ENCODE results near the gene MGAT4B.

MGAT4B gene

GRCh38 chr5:179765400-179765799 is 41.3 kb downstream of the MGAT4B start:
- peak overlapping the region; percentile 78 for H3K27ac ChIP-seq
- no peak for TF ChIP-seq CTCF (IDR thresholded peaks at IDR 0.05; ENCODE audit: low read depth, low read length, missing control alignments)
- H3K4me3 ChIP-seq (ENCODE audit: low read depth, low read length): no peak overlapping the region
- no peaks in the 10 kb centered on the region for H3K27me3 ChIP-seq (replicated peaks)
- peak; percentile 90 for DNase-seq
- in situ Hi-C loops (cut with HindIII; ENCODE audit: low pct_ligation_motif_present, low sequenced_read_pairs): no loop called here
- peaks cover 23% of the 10 kb centered on the region for H3K36me3 ChIP-seq (replicated peaks)

GRCh38 chr5:179764056-179764455 is 42.6 kb downstream of the MGAT4B start:
- Histone ChIP-seq H3K27ac (peak overlapping the region; percentile 78), H3K36me3 (replicated peaks) (peaks cover 13% of the 10 kb centered on the region), H3K27me3 (replicated peaks) (no peaks in the 10 kb centered on the region), H3K4me3 (ENCODE audit: low read depth, low read length) (no peak overlapping the region)
- in situ Hi-C loops (cut with HindIII; ENCODE audit: low pct_ligation_motif_present, low sequenced_read_pairs): no loop called here
- no peak for TF ChIP-seq CTCF (IDR thresholded peaks at IDR 0.05; ENCODE audit: low read depth, low read length, missing control alignments)
- DNase-seq: no peak

GRCh38 chr5:179763215-179763945 is 43.3 kb downstream of the MGAT4B start:
- peak; percentile 92 for TF ChIP-seq CTCF (IDR thresholded peaks at IDR 0.05; ENCODE audit: low read depth, low read length, missing control alignments)
- Histone ChIP-seq H3K27me3 (replicated peaks) (no peaks in the 10 kb centered on the region), H3K36me3 (replicated peaks) (peaks cover 7% of the 10 kb centered on the region), H3K4me3 (ENCODE audit: low read depth, low read length) (no peak overlapping the region), H3K27ac (peak overlapping the region; percentile 51)
- in situ Hi-C loops (cut with HindIII; ENCODE audit: low pct_ligation_motif_present, low sequenced_read_pairs): no loop called here
- DNase-seq: peak; percentile 81

- peaks cover 6% of the 10 kb centered on the region for H3K36me3 ChIP-seq (replicated peaks)
- no peak for TF ChIP-seq CTCF (IDR thresholded peaks at IDR 0.05; ENCODE audit: low read depth, low read length, missing control alignments)
- H3K27me3 ChIP-seq (replicated peaks): no peaks in the 10 kb centered on the region
- peak; percentile 21 for DNase-seq
- H3K27ac ChIP-seq: peak overlapping the region; percentile 51
- in situ Hi-C loops (cut with HindIII; ENCODE audit: low pct_ligation_motif_present, low sequenced_read_pairs): no loop called here
- no peak overlapping the region for H3K4me3 ChIP-seq (ENCODE audit: low read depth, low read length)
Observed at GRCh38 chr5:179762781-179763176, 43.9 kb downstream of the MGAT4B start.

GRCh38 chr5:179762079-179762780 is 44.4 kb downstream of the MGAT4B start:
- Histone ChIP-seq H3K36me3 (replicated peaks) (peaks cover 6% of the 10 kb centered on the region), H3K27ac (peak overlapping the region; percentile 51), H3K27me3 (replicated peaks) (no peaks in the 10 kb centered on the region), H3K4me3 (ENCODE audit: low read depth, low read length) (no peak overlapping the region)
- no peak for TF ChIP-seq CTCF (IDR thresholded peaks at IDR 0.05; ENCODE audit: low read depth, low read length, missing control alignments)
- peak; percentile 31 for DNase-seq
- in situ Hi-C loops (cut with HindIII; ENCODE audit: low pct_ligation_motif_present, low sequenced_read_pairs): no loop called here
